CD4-positive, CD25-positive, alpha-beta regulatory T cell (primary cell): Measurements from ENCODE around the gene MASP2. TPM values are rescaled to one million over a fixed set of nuclear protein-coding genes. Genes with fewer than 3 reads are reported as not detected.

Experiments
- ATAC-seq, 2 donors: fragments of 150-1000 bp; cut with Tn5 transposase; one replicate each; pipeline ENCODE4 v1.10.0; 2021; ENCODE audit warnings: low read depth in 2 of 2, moderate number of reproducible peaks in 2 of 2, moderate library complexity in 1 of 2
- DNase-seq, 3 donors: peaks; one replicate each; pipeline versions ENCODE4 v3.0.0 to v3.0.0-alpha.2; 2012 to 2022; ENCODE audit warnings: mixed read lengths in 1 of 3
- H3K27ac ChIP-seq: one replicate; pipeline ENCODE4 v1.7.0; 2013; ENCODE audit warnings: mild to moderate bottlenecking, low read length; ENCODE audit not compliant: insufficient read depth, poor library complexity, severe bottlenecking
- H3K27me3 ChIP-seq: one replicate; pipeline ENCODE4 v1.7.0; 2013; ENCODE audit warnings: low read length; ENCODE audit not compliant: control insufficient read depth, insufficient read depth
- H3K36me3 ChIP-seq: one replicate; pipeline ENCODE4 v1.7.0; 2013; ENCODE audit warnings: mild to moderate bottlenecking, low read length, moderate library complexity; ENCODE audit not compliant: control insufficient read depth, insufficient read depth
- H3K4me1 ChIP-seq: 2 replicates; pipeline ENCODE4 v1.7.0; 2013; ENCODE audit warnings: mild to moderate bottlenecking, low read length; ENCODE audit not compliant: insufficient read depth, control insufficient read depth, poor library complexity, severe bottlenecking
- H3K4me3 ChIP-seq: one replicate; pipeline ENCODE4 v1.7.0; 2013; ENCODE audit warnings: low read depth, mild to moderate bottlenecking, low read length, moderate library complexity
- H3K9me3 ChIP-seq, 2 experiments: 1 replicate in 1 of 2; 2 replicates in 1 of 2; pipeline ENCODE4 v1.7.0; 2013; ENCODE audit warnings: low read length in 2 of 2, mild to moderate bottlenecking in 1 of 2, moderate library complexity in 1 of 2; ENCODE audit not compliant: control insufficient read depth in 2 of 2
- H3K27ac Mint-ChIP-seq, 3 donors: one replicate each; pipeline ENCODE4 v1.8.0; 2020 to 2022; ENCODE audit warnings: mild to moderate bottlenecking in 3 of 3, mixed read lengths in 3 of 3, moderate library complexity in 2 of 3
- H3K27me3 Mint-ChIP-seq: one replicate; pipeline ENCODE4 v1.8.0; 2022; ENCODE audit warnings: mild to moderate bottlenecking, mixed read lengths
- H3K36me3 Mint-ChIP-seq: one replicate; pipeline ENCODE4 v1.8.0; 2020; ENCODE audit warnings: mixed read lengths
- H3K4me1 Mint-ChIP-seq, 4 donors: one replicate each; pipeline ENCODE4 v1.8.0; 2020 to 2022; ENCODE audit warnings: mixed read lengths in 4 of 4, mild to moderate bottlenecking in 1 of 4
- H3K4me3 Mint-ChIP-seq, 4 donors: one replicate each; pipeline ENCODE4 v1.8.0; 2020 to 2022; ENCODE audit warnings: mild to moderate bottlenecking in 4 of 4, mixed read lengths in 4 of 4, moderate library complexity in 3 of 4
- H3K9me3 Mint-ChIP-seq, 7 donors: one replicate each; pipeline ENCODE4 v1.8.0; 2020 to 2022; ENCODE audit warnings: mixed read lengths in 7 of 7, mild to moderate bottlenecking in 3 of 7, moderate library complexity in 2 of 7
- polyA plus RNA-seq, 4 donors: library from polyadenylated mRNA; unstranded; fragments of 300-500 nt; fragmentation: Illumina TruSeq; gene quantifications; one replicate each; pipeline ENCODE4 v1.2.3, GENCODE V29; 2021
- total RNA-seq: library from RNA; stranded (reverse); gene quantifications from one replicate; pipeline ENCODE4 v1.2.3, GENCODE V29; 2022

MASP2 gene
- total and polyA plus RNA-seq, 5 donors from 2014 or later = 0.15 to 0.29 TPM; not detected in 3

DNA sequence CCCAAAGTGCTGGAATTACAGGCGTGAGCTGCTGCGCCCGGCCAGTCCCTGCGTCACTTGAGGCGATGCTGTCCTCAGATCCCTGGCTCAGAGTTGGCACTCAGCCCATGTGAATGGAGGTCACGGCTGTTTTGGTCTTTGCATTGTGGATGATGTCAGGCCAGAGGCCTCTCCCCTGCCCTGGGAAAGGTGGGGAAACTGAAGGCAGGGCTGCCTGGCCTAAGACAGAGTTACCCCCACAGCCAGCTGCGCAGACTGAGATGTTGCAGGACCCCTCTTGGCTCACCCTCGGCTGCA lies 821 bp downstream of the MASP2 start:
- Mint-ChIP-seq H3K4me1 (peaks cover 0 to 2% (median under 1%) of the 10 kb centered on the region in 4 donors), H3K9me3 (no peaks in the 10 kb centered on the region), H3K27ac (no peak overlapping the region), H3K36me3 (no peaks in the 10 kb centered on the region), H3K4me3 (no peak overlapping the region), H3K27me3 (peaks cover 4% of the 10 kb centered on the region)
- DNase-seq = no peak
- Histone ChIP-seq H3K27ac (no peak overlapping the region), H3K27me3 (no peaks in the 10 kb centered on the region), H3K36me3 (no peaks in the 10 kb centered on the region), H3K9me3 (no peaks in the 10 kb centered on the region), H3K4me1 (no peaks in the 10 kb centered on the region), H3K4me3 (no peak overlapping the region)
- ATAC-seq = no peak

GRCh38 chr1:11045428-11046269 lies 1.4 kb downstream of the MASP2 start:
- Mint-ChIP-seq H3K27me3 (peaks cover 4% of the 10 kb centered on the region), H3K9me3 (no peaks in the 10 kb centered on the region), H3K27ac (no peak overlapping the region), H3K4me1 (no peaks in the 10 kb centered on the region), H3K4me3 (no peak overlapping the region), H3K36me3 (no peaks in the 10 kb centered on the region)
- no peaks in the 10 kb centered on the region for H3K36me3 ChIP-seq
- H3K9me3 ChIP-seq = no peaks in the 10 kb centered on the region
- H3K27ac ChIP-seq = no peak overlapping the region
- H3K27me3 ChIP-seq = no peaks in the 10 kb centered on the region
- no peak for DNase-seq
- no peak overlapping the region for H3K4me3 ChIP-seq
- H3K4me1 ChIP-seq = no peaks in the 10 kb centered on the region
- ATAC-seq = no peak

DNA sequence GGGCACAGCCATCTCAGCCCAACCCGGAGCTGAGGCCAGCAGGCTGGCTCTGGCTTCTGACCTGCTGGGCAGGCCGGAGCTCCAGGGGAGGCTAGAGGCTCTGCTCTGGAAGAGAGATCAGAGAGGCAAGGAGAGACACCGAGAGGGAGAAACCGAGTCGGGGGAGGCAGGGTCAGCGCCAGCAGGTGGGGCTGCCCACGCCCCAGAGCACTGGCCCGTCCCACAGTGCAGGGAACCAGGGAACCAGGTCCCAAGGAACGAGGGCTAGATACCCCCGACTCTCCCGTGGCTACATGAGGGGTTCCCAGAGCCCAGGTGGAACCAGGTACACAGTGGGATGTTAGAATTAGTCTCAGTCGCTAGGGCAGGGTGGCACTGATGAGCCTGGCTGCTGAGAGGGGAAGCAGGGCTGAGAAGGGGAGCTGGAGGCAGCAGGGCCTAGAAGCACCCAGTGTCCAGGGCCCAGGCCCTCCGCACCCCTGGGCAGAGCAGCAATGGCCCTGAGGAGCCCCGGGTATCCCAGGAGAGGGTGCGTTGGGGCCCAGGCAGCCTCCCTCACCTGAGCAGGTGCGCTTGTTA lies 2.1 kb downstream of the MASP2 start:
- H3K9me3 Mint-ChIP-seq = no peaks in the 10 kb centered on the region
- H3K4me1 Mint-ChIP-seq = no peaks in the 10 kb centered on the region
- no peak overlapping the region for H3K27ac Mint-ChIP-seq
- DNase-seq (no peak), ATAC-seq (no peak)
- Histone ChIP-seq H3K36me3 (no peaks in the 10 kb centered on the region), H3K4me1 (no peaks in the 10 kb centered on the region), H3K27me3 (no peaks in the 10 kb centered on the region), H3K4me3 (no peak overlapping the region), H3K9me3 (no peaks in the 10 kb centered on the region), H3K27ac (no peak overlapping the region)
- H3K4me3 Mint-ChIP-seq = no peak overlapping the region
- H3K27me3 Mint-ChIP-seq = peaks cover 4% of the 10 kb centered on the region
- H3K36me3 Mint-ChIP-seq = no peaks in the 10 kb centered on the region

DNA sequence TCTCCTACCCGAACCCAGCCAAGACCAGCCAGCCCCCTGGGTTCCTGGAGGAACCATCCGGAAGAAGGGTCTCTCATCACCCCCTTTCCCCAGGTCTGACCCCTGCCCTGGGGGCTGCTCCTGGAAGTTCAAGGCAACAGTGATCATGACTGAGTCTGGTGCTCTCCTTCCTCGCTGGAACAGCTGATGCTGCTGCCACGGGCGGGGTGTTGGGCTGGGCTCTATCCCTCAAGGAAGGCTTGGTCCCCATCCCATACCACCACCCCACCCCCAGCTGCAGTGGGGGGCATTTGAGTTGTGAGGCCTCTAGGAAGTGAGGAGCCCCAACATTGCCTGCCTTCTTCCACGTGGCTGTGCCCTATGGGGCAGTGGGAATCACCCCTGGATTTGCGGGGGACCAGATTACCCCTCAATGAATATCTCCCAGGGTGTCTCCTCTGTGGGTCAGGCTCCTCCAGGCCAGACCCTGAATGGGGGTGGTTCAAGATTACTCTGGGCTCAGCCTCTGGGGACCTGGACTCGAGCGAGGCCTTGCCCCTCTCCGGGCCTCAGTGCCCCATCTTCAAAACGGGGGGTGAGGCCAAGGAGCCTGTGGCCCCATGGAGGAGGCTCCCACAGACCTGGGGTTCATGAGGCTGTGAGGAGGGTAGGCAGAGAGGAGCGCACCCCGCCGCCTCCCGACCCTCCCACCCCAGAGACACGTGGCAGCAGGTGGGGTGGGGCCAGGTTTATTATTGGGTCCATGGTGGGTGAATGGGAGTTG lies 2.8 kb downstream of the MASP2 start:
- no peaks in the 10 kb centered on the region for H3K4me1 Mint-ChIP-seq
- DNase-seq (no peak), ATAC-seq (no peak)
- peaks cover 4% of the 10 kb centered on the region for H3K27me3 Mint-ChIP-seq
- Histone ChIP-seq H3K27ac (no peak overlapping the region), H3K9me3 (no peaks in the 10 kb centered on the region), H3K4me3 (no peak overlapping the region), H3K27me3 (no peaks in the 10 kb centered on the region), H3K36me3 (no peaks in the 10 kb centered on the region), H3K4me1 (no peaks in the 10 kb centered on the region)
- no peaks in the 10 kb centered on the region for H3K36me3 Mint-ChIP-seq
- H3K27ac Mint-ChIP-seq = no peak overlapping the region
- H3K4me3 Mint-ChIP-seq = no peak overlapping the region
- no peaks in the 10 kb centered on the region for H3K9me3 Mint-ChIP-seq

GRCh38 chr1:11042995-11043874 lies 3.8 kb downstream of the MASP2 start:
- Histone ChIP-seq H3K27me3 (peaks cover 2% of the 10 kb centered on the region), H3K4me1 (no peaks in the 10 kb centered on the region), H3K27ac (no peak overlapping the region), H3K9me3 (no peaks in the 10 kb centered on the region), H3K4me3 (no peak overlapping the region), H3K36me3 (no peaks in the 10 kb centered on the region)
- H3K4me3 Mint-ChIP-seq = no peak overlapping the region
- H3K9me3 Mint-ChIP-seq = no peaks in the 10 kb centered on the region
- ATAC-seq (no peak), DNase-seq (no peak)
- H3K27ac Mint-ChIP-seq = no peak overlapping the region
- H3K27me3 Mint-ChIP-seq = peaks cover 4% of the 10 kb centered on the region
- no peaks in the 10 kb centered on the region for H3K36me3 Mint-ChIP-seq
- no peaks in the 10 kb centered on the region for H3K4me1 Mint-ChIP-seq

GRCh38 chr1:11042065-11042464 lies 5.0 kb downstream of the MASP2 start:
- ATAC-seq = no peak
- DNase-seq = no peak
- H3K27ac ChIP-seq = no peak overlapping the region
- H3K4me3 ChIP-seq = no peak overlapping the region
- H3K4me1 ChIP-seq = no peaks in the 10 kb centered on the region
- no peak overlapping the region for H3K27ac Mint-ChIP-seq
- H3K36me3 Mint-ChIP-seq = no peaks in the 10 kb centered on the region
- H3K4me1 Mint-ChIP-seq = peaks cover 5 to 7% (median 6%) of the 10 kb centered on the region in 4 donors
- no peaks in the 10 kb centered on the region for H3K9me3 Mint-ChIP-seq
- no peaks in the 10 kb centered on the region for H3K9me3 ChIP-seq
- peaks cover 12% of the 10 kb centered on the region for H3K27me3 Mint-ChIP-seq
- peaks cover 2% of the 10 kb centered on the region for H3K27me3 ChIP-seq
- no peak overlapping the region for H3K4me3 Mint-ChIP-seq
- no peaks in the 10 kb centered on the region for H3K36me3 ChIP-seq

DNA sequence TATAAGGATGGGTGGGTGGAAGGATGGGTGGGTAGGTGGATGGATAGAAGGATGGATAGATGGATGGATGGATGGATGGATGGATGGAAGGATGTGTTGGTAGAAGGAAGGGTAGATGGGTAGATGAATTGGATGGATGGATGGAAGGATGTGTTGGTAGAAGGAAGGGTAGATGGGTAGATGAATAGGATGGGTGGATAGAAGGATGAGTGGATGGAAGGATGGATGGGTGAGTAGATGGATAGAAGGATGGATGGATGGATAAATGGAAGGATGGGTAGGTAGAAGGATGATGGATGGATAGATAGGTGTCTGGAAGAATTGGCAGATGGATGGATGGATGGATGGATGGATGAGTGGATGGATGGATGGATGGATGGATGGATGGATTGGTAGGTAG lies 6.0 kb downstream of the MASP2 start:
- H3K4me3 Mint-ChIP-seq = no peak overlapping the region

More for the DNA sequence above, 6.0 kb downstream of the MASP2 start:
- no peaks in the 10 kb centered on the region for H3K36me3 ChIP-seq
- DNase-seq (no peak), ATAC-seq (no peak)
- H3K27ac Mint-ChIP-seq = no peak overlapping the region
- H3K4me3 ChIP-seq = no peak overlapping the region
- H3K27ac ChIP-seq = no peak overlapping the region
- H3K9me3 Mint-ChIP-seq = no peaks in the 10 kb centered on the region
- no peaks in the 10 kb centered on the region for H3K9me3 ChIP-seq
- H3K36me3 Mint-ChIP-seq = no peaks in the 10 kb centered on the region
- peaks cover 12% of the 10 kb centered on the region for H3K27me3 Mint-ChIP-seq
- H3K4me1 ChIP-seq = no peaks in the 10 kb centered on the region
- peaks cover 2% of the 10 kb centered on the region for H3K27me3 ChIP-seq
- peaks cover 5 to 7% (median 6%) of the 10 kb centered on the region in 4 donors for H3K4me1 Mint-ChIP-seq
